ENCODE data around the gene RAB24. TPM values are rescaled to one million over a fixed set of nuclear protein-coding genes. Genes with fewer than 3 reads are reported as not detected.
A peak's percentile ranks its signal among the peaks of the same experiment; 100 is the strongest.

The RAB24 gene
- total RNA-seq, 1 donor from 2014 or later: 31.7 TPM

GRCh38 chr5:177296581-177296980 lies 6.9 kb downstream of the RAB24 start:
- Mint-ChIP-seq H3K27ac (ENCODE audit: unreplicated experiment) (peak overlapping the region; percentile 8), H3K4me1 (ENCODE audit: low read depth, unreplicated experiment) (peaks cover 16% of the 10 kb centered on the region), H3K4me3 (ENCODE audit: unreplicated experiment) (no peak overlapping the region), H3K9me3 (ENCODE audit: unreplicated experiment) (no peaks in the 10 kb centered on the region), H3K36me3 (ENCODE audit: low read depth, unreplicated experiment) (peaks cover 37% of the 10 kb centered on the region), H3K27me3 (ENCODE audit: low read depth, unreplicated experiment) (no peaks in the 10 kb centered on the region)
- Histone ChIP-seq H4K20me1 (ENCODE audit: insufficient read depth, low read length) (peaks cover 35% of the 10 kb centered on the region), H3K27ac (ENCODE audit: low read depth, low read length) (no peak overlapping the region), H2AFZ (ENCODE audit: low read depth, low read length) (no peak overlapping the region), H3K9me3 (ENCODE audit: insufficient read depth, low read depth, low read length) (no peaks in the 10 kb centered on the region), H3K4me2 (ENCODE audit: low read length) (no peak overlapping the region), H3K4me3 (ENCODE audit: insufficient read depth, low read depth, low read length) (no peak overlapping the region), H3K27me3 (ENCODE audit: insufficient read depth, low read length) (no peaks in the 10 kb centered on the region), H3K79me2 (ENCODE audit: insufficient read depth, low read length) (peaks cover 8% of the 10 kb centered on the region), H3K9ac (ENCODE audit: low read length) (no peak overlapping the region), H3K36me3 (ENCODE audit: insufficient read depth, low read length) (peaks cover 62% of the 10 kb centered on the region), H3K4me1 (ENCODE audit: insufficient read depth, low read length) (peaks cover 10% of the 10 kb centered on the region)
- DNase-seq (ENCODE audit: low read depth) (no peak), FAIRE-seq (no peak)
- TF ChIP-seq CTCF (IDR thresholded peaks at IDR 0.05; ENCODE audit: insufficient read depth, low read depth, low read length) (no peak), EZH2 (IDR thresholded peaks at IDR 0.05; ENCODE audit: insufficient read depth, low read length) (no peak)

DNA sequence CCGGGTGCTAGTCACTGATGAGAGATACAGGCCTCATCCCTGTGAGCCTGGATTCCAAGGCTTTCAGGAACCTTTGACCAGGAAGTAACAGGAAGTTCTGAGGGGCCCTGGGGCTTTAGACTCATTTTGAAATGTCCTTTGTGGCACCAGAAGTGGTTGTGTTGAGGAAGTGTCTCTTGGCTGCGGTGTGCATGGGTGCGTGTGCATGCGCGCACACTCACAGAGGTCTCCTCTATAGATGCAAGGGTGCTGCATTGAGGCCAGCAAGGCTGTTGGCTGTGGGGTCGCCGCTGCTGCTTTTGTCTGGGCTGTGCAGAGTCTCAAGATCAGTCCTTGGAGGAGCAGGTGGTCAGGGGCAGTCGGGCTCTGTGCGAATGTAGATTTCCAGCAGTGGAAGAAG lies 7.6 kb downstream of the RAB24 start:
- no peaks in the 10 kb centered on the region for H3K9me3 ChIP-seq (ENCODE audit: insufficient read depth, low read depth, low read length)
- H3K36me3 ChIP-seq (ENCODE audit: insufficient read depth, low read length): peaks cover 57% of the 10 kb centered on the region
- Mint-ChIP-seq H3K4me1 (ENCODE audit: low read depth, unreplicated experiment) (peaks cover 13% of the 10 kb centered on the region), H3K27ac (ENCODE audit: unreplicated experiment) (no peak overlapping the region), H3K27me3 (ENCODE audit: low read depth, unreplicated experiment) (no peaks in the 10 kb centered on the region), H3K36me3 (ENCODE audit: low read depth, unreplicated experiment) (peaks cover 37% of the 10 kb centered on the region), H3K9me3 (ENCODE audit: unreplicated experiment) (no peaks in the 10 kb centered on the region), H3K4me3 (ENCODE audit: unreplicated experiment) (no peak overlapping the region)
- TF ChIP-seq EZH2 (IDR thresholded peaks at IDR 0.05; ENCODE audit: insufficient read depth, low read length) (no peak), CTCF (IDR thresholded peaks at IDR 0.05; ENCODE audit: insufficient read depth, low read depth, low read length) (no peak)
- no peak overlapping the region for H3K4me2 ChIP-seq (ENCODE audit: low read length)
- peaks cover 6% of the 10 kb centered on the region for H3K4me1 ChIP-seq (ENCODE audit: insufficient read depth, low read length)
- DNase-seq (ENCODE audit: low read depth) (no peak), FAIRE-seq (no peak)
- H3K27ac ChIP-seq (ENCODE audit: low read depth, low read length): no peak overlapping the region
- no peak overlapping the region for H2AFZ ChIP-seq (ENCODE audit: low read depth, low read length)
- H3K9ac ChIP-seq (ENCODE audit: low read length): no peak overlapping the region
- H3K79me2 ChIP-seq (ENCODE audit: insufficient read depth, low read length): peaks cover 1% of the 10 kb centered on the region
- no peaks in the 10 kb centered on the region for H3K27me3 ChIP-seq (ENCODE audit: insufficient read depth, low read length)
- peaks cover 31% of the 10 kb centered on the region for H4K20me1 ChIP-seq (ENCODE audit: insufficient read depth, low read length)
- H3K4me3 ChIP-seq (ENCODE audit: insufficient read depth, low read depth, low read length): no peak overlapping the region

DNA sequence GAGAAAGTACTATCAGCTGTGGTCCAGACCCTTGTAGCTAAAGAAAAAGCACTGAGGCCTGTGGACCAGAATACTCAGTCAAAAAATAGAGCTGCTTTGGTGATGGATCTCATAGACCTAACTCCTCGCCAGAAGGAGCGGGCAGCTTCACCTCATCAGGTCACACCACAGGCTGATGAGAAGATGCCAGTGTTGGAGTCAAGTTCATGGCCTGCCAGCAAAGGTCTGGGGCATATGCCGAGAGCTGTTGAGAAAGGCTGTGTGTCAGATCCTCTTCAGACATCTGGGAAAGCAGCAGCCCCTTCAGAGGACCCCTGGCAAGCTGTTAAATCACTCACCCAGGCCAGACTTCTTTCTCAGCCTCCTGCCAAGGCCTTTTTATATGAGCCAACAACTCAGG lies 8.9 kb downstream of the RAB24 start:
- H3K27ac Mint-ChIP-seq (ENCODE audit: unreplicated experiment): no peak overlapping the region
- Histone ChIP-seq H3K9ac (ENCODE audit: low read length) (no peak overlapping the region), H3K4me1 (ENCODE audit: insufficient read depth, low read length) (no peaks in the 10 kb centered on the region), H3K4me2 (ENCODE audit: low read length) (no peak overlapping the region), H2AFZ (ENCODE audit: low read depth, low read length) (no peak overlapping the region), H3K36me3 (ENCODE audit: insufficient read depth, low read length) (peaks cover 54% of the 10 kb centered on the region), H3K4me3 (ENCODE audit: insufficient read depth, low read depth, low read length) (no peak overlapping the region), H3K27me3 (ENCODE audit: insufficient read depth, low read length) (no peaks in the 10 kb centered on the region), H4K20me1 (ENCODE audit: insufficient read depth, low read length) (peaks cover 28% of the 10 kb centered on the region), H3K9me3 (ENCODE audit: insufficient read depth, low read depth, low read length) (no peaks in the 10 kb centered on the region), H3K79me2 (ENCODE audit: insufficient read depth, low read length) (no peaks in the 10 kb centered on the region), H3K27ac (ENCODE audit: low read depth, low read length) (no peak overlapping the region)
- peaks cover 2% of the 10 kb centered on the region for H3K4me1 Mint-ChIP-seq (ENCODE audit: low read depth, unreplicated experiment)
- H3K27me3 Mint-ChIP-seq (ENCODE audit: low read depth, unreplicated experiment): no peaks in the 10 kb centered on the region
- H3K4me3 Mint-ChIP-seq (ENCODE audit: unreplicated experiment): no peak overlapping the region
- DNase-seq (ENCODE audit: low read depth) (no peak), FAIRE-seq (no peak)
- H3K36me3 Mint-ChIP-seq (ENCODE audit: low read depth, unreplicated experiment): peaks cover 33% of the 10 kb centered on the region
- no peaks in the 10 kb centered on the region for H3K9me3 Mint-ChIP-seq (ENCODE audit: unreplicated experiment)
- TF ChIP-seq CTCF (IDR thresholded peaks at IDR 0.05; ENCODE audit: insufficient read depth, low read depth, low read length) (no peak), EZH2 (IDR thresholded peaks at IDR 0.05; ENCODE audit: insufficient read depth, low read length) (no peak)

Measured in astrocyte (in vitro differentiated cells and primary cell).